GM12878 (cell line): ENCODE results near the gene PCID2. TPM values are rescaled to one million over a fixed set of nuclear protein-coding genes. Genes with fewer than 3 reads are reported as not detected.

Experiments
- ATAC-seq: fragments of 200-7000 bp; cut with Tn5 transposase; 3 replicates; pipeline ENCODE4 v1.9.1; 2020; ENCODE audit warnings: mild to moderate bottlenecking, moderate library complexity
- BruUV-seq: library from RNA; stranded (reverse); fragments of 400-500 nt; replicated peaks from 2 replicates; lab custom pipeline; 2021; lab: Mats Ljungman, UMichigan
- CTCF ChIA-PET: fragments of 300-600 bp; sonication (Branson Sonifier 250); formaldehyde crosslinking; extraction: SDS; loops from one replicate; lab custom pipeline; 2021; ENCODE audit warnings: inconsistent platforms; lab: Yijun Ruan, JAX
- POLR2A ChIA-PET: fragments of 350-600 bp; formaldehyde crosslinking; extraction: SDS; loops from one replicate; lab custom pipeline; 2021; ENCODE audit warnings: inconsistent platforms; lab: Charles Lee
- RAD21 ChIA-PET: fragments of 300-600 bp; sonication (Branson Sonifier 250); formaldehyde crosslinking; loops from one replicate; lab custom pipeline; 2023; ENCODE audit warnings: antibody characterized with exemption; ENCODE audit not compliant: unreplicated experiment; lab: Charles Lee
- SMC1A ChIA-PET: fragments of 300-600 bp; sonication (Branson Sonifier 250); formaldehyde crosslinking; loops from one replicate; lab custom pipeline; 2023; ENCODE audit not compliant: unreplicated experiment, uncharacterized antibody; lab: Charles Lee
- DNase-seq: peaks from one replicate; pipeline ENCODE4 v3.0.0-alpha.2; 2011; ENCODE audit warnings: low read depth, low spot score
- FAIRE-seq: peaks from 3 replicates; lab custom pipeline; 2011; peaks lifted over from hg19 to GRCh38; lab: Jason Lieb, UNC
- H2AFZ ChIP-seq: 2 replicates; pipeline ENCODE4 v1.6.0; 2011; ENCODE audit warnings: low read depth, low read length, control low read depth; ENCODE audit not compliant: control insufficient read depth
- H3K27ac ChIP-seq: 2 replicates; pipeline ENCODE4 v1.5.1; 2011; ENCODE audit warnings: control low read depth; ENCODE audit not compliant: control insufficient read depth, insufficient read depth
- H3K27me3 ChIP-seq, 2 experiments: replicated peaks in 1 of 2; 2 replicates each; pipeline versions ENCODE4 v1.6.0 to v1.6.1; 2011; ENCODE audit warnings: low read length in 1 of 2; ENCODE audit not compliant: control insufficient read depth in 2 of 2, insufficient read depth in 2 of 2
- H3K36me3 ChIP-seq, 2 experiments: 2 replicates each; pipeline ENCODE4 v1.5.1; 2011; ENCODE audit warnings: low read length in 1 of 2; ENCODE audit not compliant: control insufficient read depth in 2 of 2, insufficient read depth in 2 of 2
- H3K4me1 ChIP-seq: 2 replicates; pipeline ENCODE4 v1.6.1; 2011; ENCODE audit warnings: mild to moderate bottlenecking, low read length, moderate library complexity, mixed read lengths; ENCODE audit not compliant: control insufficient read depth, insufficient read depth
- H3K4me2 ChIP-seq: 2 replicates; pipeline ENCODE4 v1.6.0; 2011; ENCODE audit warnings: control low read depth; ENCODE audit not compliant: control insufficient read depth, insufficient read depth
- H3K4me3 ChIP-seq: fragments of 200-600 bp; sonication (generic); 2 replicates; pipeline ENCODE4 v1.5.1; 2016
- H3K79me2 ChIP-seq: 2 replicates; pipeline ENCODE4 v1.6.0; 2011; ENCODE audit warnings: low read length; ENCODE audit not compliant: control insufficient read depth, insufficient read depth
- H3K9ac ChIP-seq: 2 replicates; pipeline ENCODE4 v1.8.0; 2011; ENCODE audit warnings: low read length, control low read depth, mixed read lengths; ENCODE audit not compliant: control insufficient read depth, insufficient read depth
- H3K9me3 ChIP-seq: replicated peaks from 3 replicates; pipeline ENCODE4 v1.5.1; 2011; ENCODE audit warnings: mild to moderate bottlenecking, low read length; ENCODE audit not compliant: control insufficient read depth, insufficient read depth
- H4K20me1 ChIP-seq: 2 replicates; pipeline ENCODE4 v1.6.0; 2011; ENCODE audit not compliant: control insufficient read depth, insufficient read depth
- RELA ChIP-seq: fragments of 450-650 bp; IDR thresholded peaks from 2 replicates; pipeline ENCODE4 v1.8.0; 2014; ENCODE audit warnings: borderline replicate concordance; ENCODE audit not compliant: partially characterized antibody
- SMC3 ChIP-seq: IDR thresholded peaks from 2 replicates; pipeline ENCODE4 v1.6.1; 2011; ENCODE audit warnings: low read length, improper control_type of control experiment, borderline replicate concordance
- ZNF24 ChIP-seq: fragments of 450-650 bp; IDR thresholded peaks from 2 replicates; pipeline ENCODE4 v1.6.1; 2017; ENCODE audit warnings: antibody characterized with exemption, mild to moderate bottlenecking
- WGBS: methylation state at CpG from one replicate; pipeline ENCODE4 v1.1.6; 2016; ENCODE audit warnings: low lambda C conversion rate; ENCODE audit not compliant: insufficient replicate concordance, insufficient coverage; ENCODE audit errors: missing lambda C conversion rate; 5-methylcytosine and 5-hydroxymethylcytosine counted together
- in situ Hi-C: fragments of 300-500 bp; cut with MboI; formaldehyde crosslinking; loops from 9 replicates; pipeline ENCODE4 v1.14.3; 2018; ENCODE audit warnings: mixed read lengths
- intact Hi-C: fragments of 100-400 bp; cut with micrococcal nuclease; formaldehyde crosslinking; loops from one replicate; pipeline ENCODE4 v1.14.2; 2022; ENCODE audit not compliant: unreplicated experiment
- polyA plus RNA-seq, 11 experiments: library from polyadenylated mRNA; depleted of rRNA in 4 of 11; unstranded in 6 of 11; stranded (reverse) in 5 of 11; fragments of >200 nt; fragmentation: Nextera tagmentation in 4 of 11; fragmentation: Illumina TruSeq in 1 of 11; extraction: Ambion mirVana in 4 of 11; extraction: Trizol in 1 of 11; gene quantifications; 1 replicate in 1 of 11; 2 replicates in 10 of 11; pipeline versions ENCODE4 v1.2.1 to v1.2.3, GENCODE V29; 2011 to 2016; ENCODE audit warnings: inconsistent platforms in 2 of 11, missing spikeins in 2 of 11, low read depth in 1 of 11
- total RNA-seq, 4 experiments: library from RNA; depleted of rRNA in 3 of 4; stranded (reverse); fragments of >200 nt in 3 of 4; fragmentation: Illumina TruSeq in 1 of 4; extraction: Trizol in 1 of 4; gene quantifications; 2 replicates each; pipeline versions ENCODE4 v1.2.1 to v1.2.3, GENCODE V29; 2013 to 2021
- TF ChIP-seq, protein P1 (sequence below): IDR thresholded peaks from 2 replicates; pipeline ENCODE4 v1.6.1; 2012; ENCODE audit warnings: improper control_type of control experiment, low read depth, low read length; ENCODE audit not compliant: insufficient replicate concordance
- TF ChIP-seq, protein P2 (sequence below): IDR thresholded peaks from 2 replicates; pipeline ENCODE4 v1.6.1; 2011; ENCODE audit warnings: low read depth, low read length, improper control_type of control experiment, borderline replicate concordance
- TF ChIP-seq, protein P3 (sequence below): fragments of 450-650 bp; IDR thresholded peaks from 2 replicates; pipeline ENCODE4 v1.6.1; 2017; ENCODE audit warnings: mild to moderate bottlenecking, moderate library complexity

PCID2 gene
- total and polyA plus RNA-seq, 10 of the 15 experiments (the other 5 are each of a cell fraction or from before 2014, with no cell fraction given), result 37.0 to 98.1 (median 58.3) TPM

DNA sequence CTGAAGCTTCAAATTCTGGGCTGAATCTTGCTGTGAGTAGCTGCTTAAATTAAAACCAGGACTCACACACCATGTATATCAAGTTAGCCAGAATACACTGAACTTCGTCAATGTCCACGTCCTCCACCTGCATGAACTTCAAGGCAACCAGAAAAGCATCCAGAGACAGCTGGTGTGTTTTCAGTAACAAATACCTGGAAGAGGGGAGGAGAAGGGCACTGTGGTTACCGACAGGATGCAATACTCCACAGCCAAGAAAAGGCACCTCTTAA is 29.6 kb downstream of the PCID2 start (continued):
- TF ChIP-seq RELA, result no peak
- no peak for TF ChIP-seq SMC3

DNA sequence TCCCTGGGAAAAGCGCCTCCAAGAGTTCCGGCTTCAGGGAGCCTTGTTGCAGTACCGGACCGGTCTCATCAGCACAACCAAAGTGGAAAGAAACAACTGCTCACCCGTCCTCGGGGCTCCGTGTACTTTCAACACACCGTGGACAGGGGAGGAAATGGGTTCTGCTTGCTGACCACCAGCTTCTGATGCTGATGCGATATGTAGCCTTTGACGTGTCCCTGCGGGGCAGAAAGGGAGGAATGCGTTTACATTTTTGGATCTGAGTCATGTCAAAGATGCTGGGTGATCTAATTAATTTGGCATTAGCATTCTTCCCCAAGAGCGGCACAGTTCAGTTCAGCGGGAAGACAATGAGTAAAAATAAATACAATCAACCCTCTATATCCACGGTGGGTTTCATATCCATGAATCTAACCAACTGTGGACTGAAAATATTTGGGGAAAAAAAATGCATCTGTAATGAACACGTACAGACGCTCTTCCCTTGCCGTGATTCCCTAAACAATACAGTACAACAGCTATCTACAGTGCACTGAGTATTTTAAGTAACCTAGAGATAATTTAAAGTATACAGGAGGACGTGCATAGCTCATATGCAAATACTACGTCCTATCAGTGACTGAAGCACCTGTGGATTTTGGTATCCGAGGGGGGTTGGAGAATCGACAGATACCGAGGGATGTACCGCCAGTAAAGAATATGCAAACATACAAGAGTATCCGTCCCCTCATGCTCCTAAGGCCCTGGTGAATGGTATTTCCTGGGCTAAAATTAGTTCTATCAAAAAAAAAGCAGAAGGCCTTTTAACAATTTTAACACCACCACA is 30.2 kb downstream of the PCID2 start:
- no peak for TF ChIP-seq ZNF24
- TF ChIP-seq, protein P1, sequence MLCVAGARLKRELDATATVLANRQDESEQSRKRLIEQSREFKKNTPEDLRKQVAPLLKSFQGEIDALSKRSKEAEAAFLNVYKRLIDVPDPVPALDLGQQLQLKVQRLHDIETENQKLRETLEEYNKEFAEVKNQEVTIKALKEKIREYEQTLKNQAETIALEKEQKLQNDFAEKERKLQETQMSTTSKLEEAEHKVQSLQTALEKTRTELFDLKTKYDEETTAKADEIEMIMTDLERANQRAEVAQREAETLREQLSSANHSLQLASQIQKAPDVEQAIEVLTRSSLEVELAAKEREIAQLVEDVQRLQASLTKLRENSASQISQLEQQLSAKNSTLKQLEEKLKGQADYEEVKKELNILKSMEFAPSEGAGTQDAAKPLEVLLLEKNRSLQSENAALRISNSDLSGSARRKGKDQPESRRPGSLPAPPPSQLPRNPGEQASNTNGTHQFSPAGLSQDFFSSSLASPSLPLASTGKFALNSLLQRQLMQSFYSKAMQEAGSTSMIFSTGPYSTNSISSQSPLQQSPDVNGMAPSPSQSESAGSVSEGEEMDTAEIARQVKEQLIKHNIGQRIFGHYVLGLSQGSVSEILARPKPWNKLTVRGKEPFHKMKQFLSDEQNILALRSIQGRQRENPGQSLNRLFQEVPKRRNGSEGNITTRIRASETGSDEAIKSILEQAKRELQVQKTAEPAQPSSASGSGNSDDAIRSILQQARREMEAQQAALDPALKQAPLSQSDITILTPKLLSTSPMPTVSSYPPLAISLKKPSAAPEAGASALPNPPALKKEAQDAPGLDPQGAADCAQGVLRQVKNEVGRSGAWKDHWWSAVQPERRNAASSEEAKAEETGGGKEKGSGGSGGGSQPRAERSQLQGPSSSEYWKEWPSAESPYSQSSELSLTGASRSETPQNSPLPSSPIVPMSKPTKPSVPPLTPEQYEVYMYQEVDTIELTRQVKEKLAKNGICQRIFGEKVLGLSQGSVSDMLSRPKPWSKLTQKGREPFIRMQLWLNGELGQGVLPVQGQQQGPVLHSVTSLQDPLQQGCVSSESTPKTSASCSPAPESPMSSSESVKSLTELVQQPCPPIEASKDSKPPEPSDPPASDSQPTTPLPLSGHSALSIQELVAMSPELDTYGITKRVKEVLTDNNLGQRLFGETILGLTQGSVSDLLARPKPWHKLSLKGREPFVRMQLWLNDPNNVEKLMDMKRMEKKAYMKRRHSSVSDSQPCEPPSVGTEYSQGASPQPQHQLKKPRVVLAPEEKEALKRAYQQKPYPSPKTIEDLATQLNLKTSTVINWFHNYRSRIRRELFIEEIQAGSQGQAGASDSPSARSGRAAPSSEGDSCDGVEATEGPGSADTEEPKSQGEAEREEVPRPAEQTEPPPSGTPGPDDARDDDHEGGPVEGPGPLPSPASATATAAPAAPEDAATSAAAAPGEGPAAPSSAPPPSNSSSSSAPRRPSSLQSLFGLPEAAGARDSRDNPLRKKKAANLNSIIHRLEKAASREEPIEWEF, result no peak
- TF ChIP-seq, protein P2, sequence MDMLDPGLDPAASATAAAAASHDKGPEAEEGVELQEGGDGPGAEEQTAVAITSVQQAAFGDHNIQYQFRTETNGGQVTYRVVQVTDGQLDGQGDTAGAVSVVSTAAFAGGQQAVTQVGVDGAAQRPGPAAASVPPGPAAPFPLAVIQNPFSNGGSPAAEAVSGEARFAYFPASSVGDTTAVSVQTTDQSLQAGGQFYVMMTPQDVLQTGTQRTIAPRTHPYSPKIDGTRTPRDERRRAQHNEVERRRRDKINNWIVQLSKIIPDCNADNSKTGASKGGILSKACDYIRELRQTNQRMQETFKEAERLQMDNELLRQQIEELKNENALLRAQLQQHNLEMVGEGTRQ, result no peak
- TF ChIP-seq, protein P3, sequence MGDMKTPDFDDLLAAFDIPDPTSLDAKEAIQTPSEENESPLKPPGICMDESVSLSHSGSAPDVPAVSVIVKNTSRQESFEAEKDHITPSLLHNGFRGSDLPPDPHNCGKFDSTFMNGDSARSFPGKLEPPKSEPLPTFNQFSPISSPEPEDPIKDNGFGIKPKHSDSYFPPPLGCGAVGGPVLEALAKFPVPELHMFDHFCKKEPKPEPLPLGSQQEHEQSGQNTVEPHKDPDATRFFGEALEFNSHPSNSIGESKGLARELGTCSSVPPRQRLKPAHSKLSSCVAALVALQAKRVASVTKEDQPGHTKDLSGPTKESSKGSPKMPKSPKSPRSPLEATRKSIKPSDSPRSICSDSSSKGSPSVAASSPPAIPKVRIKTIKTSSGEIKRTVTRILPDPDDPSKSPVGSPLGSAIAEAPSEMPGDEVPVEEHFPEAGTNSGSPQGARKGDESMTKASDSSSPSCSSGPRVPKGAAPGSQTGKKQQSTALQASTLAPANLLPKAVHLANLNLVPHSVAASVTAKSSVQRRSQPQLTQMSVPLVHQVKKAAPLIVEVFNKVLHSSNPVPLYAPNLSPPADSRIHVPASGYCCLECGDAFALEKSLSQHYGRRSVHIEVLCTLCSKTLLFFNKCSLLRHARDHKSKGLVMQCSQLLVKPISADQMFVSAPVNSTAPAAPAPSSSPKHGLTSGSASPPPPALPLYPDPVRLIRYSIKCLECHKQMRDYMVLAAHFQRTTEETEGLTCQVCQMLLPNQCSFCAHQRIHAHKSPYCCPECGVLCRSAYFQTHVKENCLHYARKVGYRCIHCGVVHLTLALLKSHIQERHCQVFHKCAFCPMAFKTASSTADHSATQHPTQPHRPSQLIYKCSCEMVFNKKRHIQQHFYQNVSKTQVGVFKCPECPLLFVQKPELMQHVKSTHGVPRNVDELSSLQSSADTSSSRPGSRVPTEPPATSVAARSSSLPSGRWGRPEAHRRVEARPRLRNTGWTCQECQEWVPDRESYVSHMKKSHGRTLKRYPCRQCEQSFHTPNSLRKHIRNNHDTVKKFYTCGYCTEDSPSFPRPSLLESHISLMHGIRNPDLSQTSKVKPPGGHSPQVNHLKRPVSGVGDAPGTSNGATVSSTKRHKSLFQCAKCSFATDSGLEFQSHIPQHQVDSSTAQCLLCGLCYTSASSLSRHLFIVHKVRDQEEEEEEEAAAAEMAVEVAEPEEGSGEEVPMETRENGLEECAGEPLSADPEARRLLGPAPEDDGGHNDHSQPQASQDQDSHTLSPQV, result no peak
- POLR2A ChIA-PET, result no interaction called here
- Histone ChIP-seq H3K4me2 (no peak overlapping the region), H3K9me3 (no peaks in the 10 kb centered on the region; the same call in 2 of the 3 replicates), H3K36me3 (peaks cover 22 to 32% of the 10 kb centered on the region in 2 experiments), H3K27ac (no peak overlapping the region), H2AFZ (no peak overlapping the region), H3K9ac (no peak overlapping the region), H4K20me1 (no peaks in the 10 kb centered on the region), H3K4me3 (no peak overlapping the region), H3K4me1 (no peaks in the 10 kb centered on the region), H3K79me2 (no peaks in the 10 kb centered on the region), H3K27me3 (no peaks in the 10 kb centered on the region)
- CTCF ChIA-PET, result interaction anchor here (0.7 kb wide), 1 partner anchor 326 kb away, joined by 4 read pairs; no protein-coding TSS in a partner anchor
- 89% methylated on average over 25 of the region's 25 CpGs for WGBS
- intact Hi-C loops, result no loop called here
- SMC1A ChIA-PET, result interaction anchor here (0.6 to 1.0 kb wide), 3 partner anchors 9 to 16 kb away, joined by 3 to 4 read pairs (median 3); no protein-coding TSS in a partner anchor
- in situ Hi-C loops, result no loop called here
- RAD21 ChIA-PET, result no interaction called here
- DNase-seq (no peak), ATAC-seq (no peak), FAIRE-seq (no peak)
- BruUV-seq, result no TSS peak
